Uterus (tissue), 2 donors: ENCODE data around the gene PACSIN2.

Experiments
- CTCF ChIP-seq, 4 experiments: fragments of 200-600 bp in 2 of 4; fragments of 450-650 bp in 2 of 4; sonication (generic) in 2 of 4; IDR thresholded peaks; one replicate each; pipeline ENCODE4 v1.5.1; 2016 to 2019; ENCODE audit warnings: antibody characterized with exemption in 4 of 4, mild to moderate bottlenecking in 2 of 4, moderate library complexity in 1 of 4
- POLR2A ChIP-seq, 2 donors: fragments of 450-650 bp; IDR thresholded peaks; one replicate each; pipeline ENCODE4 v1.6.1; 2016; ENCODE audit warnings: antibody characterized with exemption in 2 of 2, mild to moderate bottlenecking in 1 of 2, moderate library complexity in 1 of 2

- TF ChIP-seq POLR2A (IDR thresholded peaks at IDR 0.05) (no peak), CTCF (IDR thresholded peaks at IDR 0.05) (no peak)
Observed at GRCh38 chr22:42992886-42993479, 22.0 kb downstream of the PACSIN2 start.
